HepG2 (cell line): ENCODE results near the gene ETV5. TPM values are rescaled to one million over a fixed set of nuclear protein-coding genes. Genes with fewer than 3 reads are reported as not detected.

Experiments used
- ATAC-seq: fragments of 200-7000 bp; cut with Tn5 transposase; 3 replicates; pipeline ENCODE4 v1.9.1; 2020; ENCODE audit warnings: mild to moderate bottlenecking, moderate library complexity
- BruUV-seq: library from RNA; stranded (reverse); fragments of 400-500 nt; replicated peaks from 2 replicates; lab custom pipeline; 2021; lab: Mats Ljungman, UMichigan
- CTCF ChIA-PET: fragments of 300-600 bp; formaldehyde crosslinking; extraction: SDS; loops from one replicate; lab custom pipeline; 2021; ENCODE audit warnings: low total read pairs, inconsistent platforms, low intra/inter-chr PET ratio; lab: Yijun Ruan, JAX
- POLR2A ChIA-PET: fragments of 350-600 bp; sonication (Branson Sonifier 250); formaldehyde crosslinking; loops from one replicate; lab custom pipeline; 2020; ENCODE audit warnings: antibody characterized with exemption, inconsistent platforms; lab: Yijun Ruan, JAX
- DNase-seq: peaks from one replicate; pipeline ENCODE4 v3.0.0-alpha.2; 2015; ENCODE audit warnings: low spot score
- FAIRE-seq: peaks from 3 replicates; lab custom pipeline; 2011; peaks lifted over from hg19 to GRCh38; lab: Jason Lieb, UNC
- H2AFZ ChIP-seq: one replicate; pipeline ENCODE4 v1.6.1; 2011; ENCODE audit warnings: low read length, inconsistent platforms
- H3K27ac ChIP-seq: fragments of 300-600 bp; 3 replicates; pipeline ENCODE4 v1.8.0; 2011; ENCODE audit warnings: mixed run types, mild to moderate bottlenecking, mixed read lengths, low read length, inconsistent platforms; ENCODE audit not compliant: insufficient read depth; ENCODE audit errors: extremely low read length
- H3K27me3 ChIP-seq, 2 experiments: fragments of 200-600 bp in 1 of 2; 2 replicates in 1 of 2; 3 replicates in 1 of 2; pipeline versions ENCODE4 v1.6.0 to v1.8.0; 2011; ENCODE audit warnings: low read length in 2 of 2, mild to moderate bottlenecking in 2 of 2, moderate library complexity in 2 of 2, inconsistent platforms in 1 of 2; ENCODE audit not compliant: insufficient read depth in 2 of 2, control insufficient read depth in 1 of 2
- H3K36me3 ChIP-seq, 2 experiments: fragments of 200-600 bp in 1 of 2; replicated peaks in 1 of 2; 2 replicates in 1 of 2; 3 replicates in 1 of 2; pipeline versions ENCODE4 v1.5.1 to v1.8.0; 2011; ENCODE audit warnings: low read length in 2 of 2, inconsistent platforms in 1 of 2; ENCODE audit not compliant: insufficient read depth in 2 of 2, control insufficient read depth in 1 of 2
- H3K4me1 ChIP-seq: 2 replicates; pipeline ENCODE4 v1.5.1; 2012; ENCODE audit warnings: low read length, inconsistent platforms; ENCODE audit not compliant: insufficient read depth
- H3K4me2 ChIP-seq: 2 replicates; pipeline ENCODE4 v1.6.0; 2011; ENCODE audit warnings: low read depth, low read length, inconsistent platforms
- H3K4me3 ChIP-seq, 3 experiments: fragments of 200-600 bp in 1 of 3; sonication (generic), shearing (Covaris generic) in 1 of 3; replicated peaks in 1 of 3; 2 replicates each; pipeline ENCODE4 v1.5.1; 2011 to 2016; ENCODE audit warnings: low read length in 3 of 3, inconsistent platforms in 2 of 3, low read depth in 2 of 3, mild to moderate bottlenecking in 2 of 3, control low read depth in 1 of 3, mixed read lengths in 1 of 3; ENCODE audit not compliant: insufficient read depth in 1 of 3
- H3K79me2 ChIP-seq: one replicate; pipeline ENCODE4 v1.6.1; 2011; ENCODE audit warnings: low read length, inconsistent platforms; ENCODE audit not compliant: insufficient read depth
- H3K9ac ChIP-seq: 2 replicates; pipeline ENCODE4 v1.6.0; 2011; ENCODE audit warnings: mild to moderate bottlenecking, low read depth, low read length, inconsistent platforms; ENCODE audit not compliant: insufficient read depth
- H3K9me3 ChIP-seq: 2 replicates; pipeline ENCODE4 v1.5.1; 2012; ENCODE audit warnings: mild to moderate bottlenecking, low read length
- H4K20me1 ChIP-seq: 2 replicates; pipeline ENCODE4 v1.6.0; 2011; ENCODE audit warnings: inconsistent platforms, mild to moderate bottlenecking, low read length, moderate library complexity; ENCODE audit not compliant: insufficient read depth
- CEBPB ChIP-seq: IDR thresholded peaks from 2 replicates; pipeline ENCODE4 v1.6.1; 2011; ENCODE audit warnings: low read depth, low read length, improper control_type of control experiment, borderline replicate concordance
- CEBPG ChIP-seq: IDR thresholded peaks from 2 replicates; pipeline ENCODE4 v1.6.1; 2016
- FOSL2 ChIP-seq: sonication (generic); formaldehyde crosslinking; IDR thresholded peaks from 2 replicates; pipeline ENCODE4 v1.4.0; 2020; ENCODE audit warnings: missing genetic modification reagents
- ZNF614 ChIP-seq: IDR thresholded peaks from 2 replicates; pipeline ENCODE4 v1.6.1; 2018; ENCODE audit warnings: missing biosample characterization, missing genetic modification reagents, inconsistent platforms, borderline replicate concordance
- WGBS: methylation state at CpG from one replicate; pipeline ENCODE4 v1.1.6; 2017; ENCODE audit warnings: low lambda C conversion rate; 5-methylcytosine and 5-hydroxymethylcytosine counted together
- in situ Hi-C: cut with HindIII; loops from 2 replicates; pipeline ENCODE4 v1.10.0; 2017; ENCODE audit warnings: low pct_unique_long_range_greater_than_20kb; ENCODE audit not compliant: extremely low pct_ligation_motif_present
- intact Hi-C: fragments of 100-400 bp; cut with micrococcal nuclease; formaldehyde crosslinking; loops from one replicate; pipeline ENCODE4 v1.10.0; 2022; ENCODE audit not compliant: unreplicated experiment
- polyA plus RNA-seq, 8 experiments: library from polyadenylated mRNA; depleted of rRNA in 3 of 8; stranded (reverse) in 7 of 8; unstranded in 1 of 8; fragments of >200 nt; fragmentation: Illumina TruSeq in 4 of 8; extraction: Trizol in 4 of 8; gene quantifications; 2 replicates each; pipeline versions ENCODE4 v1.2.1 to v1.2.3, GENCODE V29; 2011 to 2016; ENCODE audit warnings: low read depth in 4 of 8, missing spikeins in 1 of 8, mixed read lengths in 1 of 8; ENCODE audit not compliant: insufficient read depth in 1 of 8
- total RNA-seq, 5 experiments: library from RNA; depleted of rRNA; stranded (reverse); fragments of >200 nt; fragmentation: Illumina TruSeq; extraction: Trizol; gene quantifications; 2 replicates each; pipeline ENCODE4 v1.2.3, GENCODE V29; 2016; ENCODE audit warnings: low read depth in 1 of 5
- TF ChIP-seq, protein P1 (sequence below): sonication (generic); formaldehyde crosslinking; IDR thresholded peaks from 2 replicates; pipeline ENCODE4 v1.5.0; 2020; ENCODE audit warnings: mild to moderate bottlenecking, missing genetic modification reagents

The ETV5 gene
- total and polyA plus RNA-seq, 2 of the 13 experiments (the other 11 are each of a cell fraction or from before 2014, with no cell fraction given), result 52.9 to 57.2 TPM

- ChIA-PET CTCF (no interaction called here), POLR2A (interaction anchor here (0.9 kb wide), 1 partner anchor 36 kb away, joined by 3 read pairs; no protein-coding TSS in a partner anchor)
- no TSS peak for BruUV-seq
- no peak overlapping the region for H3K4me2 ChIP-seq
- intact Hi-C loops (no loop called here), in situ Hi-C loops (no loop called here)
- FAIRE-seq, result no peak
- H3K79me2 ChIP-seq, result no peaks in the 10 kb centered on the region
- H4K20me1 ChIP-seq, result no peaks in the 10 kb centered on the region
- DNase-seq, result peak; percentile 11
- no peak overlapping the region for H2AFZ ChIP-seq
- no peak overlapping the region for H3K27ac ChIP-seq
- peaks cover 15% of the 10 kb centered on the region for H3K4me1 ChIP-seq
- ATAC-seq, result peak; percentile 72
- WGBS, result 32% methylated on average over 3 of the region's 4 CpGs
- peak; percentile 44; the same call in 1 of the 2 replicates for TF ChIP-seq CEBPB
- no peak for TF ChIP-seq ZNF614 (CRISPR knock-in tag)
- peak; percentile 49 for TF ChIP-seq CEBPG
- H3K36me3 ChIP-seq, result no peaks in the 10 kb centered on the region
- no peaks in the 10 kb centered on the region for H3K9me3 ChIP-seq
- no peak overlapping the region for H3K4me3 ChIP-seq
- H3K27me3 ChIP-seq, result no peaks in the 10 kb centered on the region; a peak in 1 of 5 replicates
- no peak overlapping the region for H3K9ac ChIP-seq
These were observed 70.5 kb downstream of the ETV5 start for GRCh38 chr3:186038360-186038759.

DNA sequence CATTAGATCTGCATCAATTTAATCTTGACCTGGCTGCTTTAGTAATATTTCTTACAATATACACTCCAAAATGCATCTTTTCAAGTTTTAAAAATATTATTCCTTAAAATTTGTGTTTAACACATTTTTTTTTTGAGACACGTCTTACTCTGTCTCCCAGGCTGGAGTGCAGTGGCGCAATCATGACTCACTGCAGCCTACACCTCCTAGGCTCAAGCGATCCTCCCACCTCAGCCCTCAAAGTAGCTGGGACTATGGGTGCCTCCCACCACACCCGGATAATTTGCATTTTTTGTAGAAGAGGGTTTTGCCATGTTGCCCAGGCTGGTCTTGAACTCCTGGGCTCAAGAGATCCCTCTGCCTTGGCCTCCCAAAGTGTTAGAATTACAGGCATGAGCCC is 73.6 kb downstream of the ETV5 start:
- Histone ChIP-seq H3K4me3 (no peak overlapping the region), H3K27me3 (no peaks in the 10 kb centered on the region; a peak in 1 of 5 replicates), H3K4me2 (no peak overlapping the region), H2AFZ (no peak overlapping the region), H3K79me2 (no peaks in the 10 kb centered on the region), H3K9me3 (no peaks in the 10 kb centered on the region), H3K36me3 (no peaks in the 10 kb centered on the region), H3K27ac (no peak overlapping the region), H3K9ac (no peak overlapping the region), H4K20me1 (no peaks in the 10 kb centered on the region), H3K4me1 (peaks cover 10% of the 10 kb centered on the region; the same call in 1 of the 2 replicates)
- in situ Hi-C loops, result no loop called here
- WGBS, result 27% methylated on average over 4 of the region's 4 CpGs
- CTCF ChIA-PET, result no interaction called here
- TF ChIP-seq FOSL2 (CRISPR knock-in tag) (peak; percentile 71), CEBPB (peak; percentile 20; the same call in 1 of the 2 replicates)
- TF ChIP-seq, protein P1, sequence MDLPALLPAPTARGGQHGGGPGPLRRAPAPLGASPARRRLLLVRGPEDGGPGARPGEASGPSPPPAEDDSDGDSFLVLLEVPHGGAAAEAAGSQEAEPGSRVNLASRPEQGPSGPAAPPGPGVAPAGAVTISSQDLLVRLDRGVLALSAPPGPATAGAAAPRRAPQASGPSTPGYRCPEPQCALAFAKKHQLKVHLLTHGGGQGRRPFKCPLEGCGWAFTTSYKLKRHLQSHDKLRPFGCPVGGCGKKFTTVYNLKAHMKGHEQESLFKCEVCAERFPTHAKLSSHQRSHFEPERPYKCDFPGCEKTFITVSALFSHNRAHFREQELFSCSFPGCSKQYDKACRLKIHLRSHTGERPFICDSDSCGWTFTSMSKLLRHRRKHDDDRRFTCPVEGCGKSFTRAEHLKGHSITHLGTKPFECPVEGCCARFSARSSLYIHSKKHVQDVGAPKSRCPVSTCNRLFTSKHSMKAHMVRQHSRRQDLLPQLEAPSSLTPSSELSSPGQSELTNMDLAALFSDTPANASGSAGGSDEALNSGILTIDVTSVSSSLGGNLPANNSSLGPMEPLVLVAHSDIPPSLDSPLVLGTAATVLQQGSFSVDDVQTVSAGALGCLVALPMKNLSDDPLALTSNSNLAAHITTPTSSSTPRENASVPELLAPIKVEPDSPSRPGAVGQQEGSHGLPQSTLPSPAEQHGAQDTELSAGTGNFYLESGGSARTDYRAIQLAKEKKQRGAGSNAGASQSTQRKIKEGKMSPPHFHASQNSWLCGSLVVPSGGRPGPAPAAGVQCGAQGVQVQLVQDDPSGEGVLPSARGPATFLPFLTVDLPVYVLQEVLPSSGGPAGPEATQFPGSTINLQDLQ (CRISPR knock-in tag), result no peak
- intact Hi-C loops, result no loop called here
- FAIRE-seq (no peak), ATAC-seq (no peak), DNase-seq (no peak)
- POLR2A ChIA-PET, result no interaction called here
- no TSS peak for BruUV-seq
